ENCODE data around the gene SLC6A12. TPM values are rescaled to one million over a fixed set of nuclear protein-coding genes. Genes with fewer than 3 reads are reported as not detected.

SLC6A12 gene
- total RNA-seq, 8 experiments from 2014 or later = 0.11 to 8.1 (median 3.9) TPM

DNA sequence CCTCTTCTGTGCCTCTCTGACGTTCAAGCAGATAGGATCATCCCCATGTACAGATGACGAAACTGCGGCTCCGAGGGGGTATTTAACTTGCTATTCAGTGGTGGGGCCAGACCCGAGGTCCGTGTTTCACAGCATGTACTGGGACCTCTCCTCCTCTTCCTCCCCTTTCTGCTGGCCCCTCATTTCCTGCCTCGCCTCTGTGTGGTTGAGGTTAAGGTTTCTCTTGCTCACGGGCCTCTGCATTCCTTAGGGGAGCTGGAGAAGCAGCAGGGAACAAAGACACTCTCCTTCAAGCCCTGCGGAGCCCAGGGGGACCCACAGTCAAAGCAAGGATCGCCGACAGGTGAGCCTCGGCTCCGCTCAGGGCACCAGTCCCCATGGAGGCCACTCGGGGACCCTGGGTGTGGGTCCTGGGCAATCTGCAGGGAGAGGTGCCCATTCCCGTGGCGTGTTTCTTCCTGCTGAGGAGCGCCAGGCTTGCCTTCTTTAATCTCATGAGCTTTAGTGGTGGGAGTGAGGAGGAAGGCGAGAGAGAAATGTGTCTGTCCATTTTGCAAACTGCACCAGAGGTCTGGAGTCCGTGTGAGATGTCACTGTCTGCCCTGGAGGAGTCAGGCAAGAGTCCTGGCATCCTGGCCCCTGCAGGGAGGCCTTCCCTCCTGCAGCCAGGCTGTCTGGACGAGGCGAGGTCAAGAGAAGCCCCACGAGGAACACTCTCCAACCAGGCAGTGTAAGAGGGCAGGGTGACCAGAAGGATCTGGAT lies 45.0 kb downstream of the SLC6A12 start:
- H3K4me3 ChIP-seq = no peak overlapping the region
- ATAC-seq (replicated peaks in 6 of 8) = no peak
- in situ Hi-C loops (cut with MboI; ENCODE audit: low pct_unique_long_range_greater_than_20kb in 2 of 9, low sequenced_read_pairs in 9 of 9, unreplicated experiment in 9 of 9) = no loop called here
- 0 to 82% (median 70%) methylated on average over 1 to 11 of the region's 22 CpGs; no CpG with 5 or more reads in 5 of the 10 experiments for WGBS, 10 experiments
- H3K27ac ChIP-seq = no peak overlapping the region
- peaks cover 63 to 86% of the 10 kb centered on the region in 2 donors for H3K4me1 ChIP-seq (replicated peaks in 1 of 2)

- H3K27ac ChIP-seq = no peak overlapping the region
- 45 to 100% (median 81%) methylated on average over 1 to 11 of the region's 12 CpGs for WGBS, 10 experiments
- H3K4me1 ChIP-seq (replicated peaks in 1 of 2) = peaks cover 58 to 83% of the 10 kb centered on the region in 2 donors
- no peak overlapping the region for H3K4me3 ChIP-seq
- ATAC-seq (replicated peaks in 6 of 8) = no peak
- in situ Hi-C loops (cut with MboI; ENCODE audit: low pct_unique_long_range_greater_than_20kb in 2 of 9, low sequenced_read_pairs in 9 of 9, unreplicated experiment in 9 of 9) = no loop called here
Measured at GRCh38 chr12:167959-168600, 45.9 kb downstream of the SLC6A12 start.

- WGBS, 10 experiments = 58 to 95% (median 88%) methylated on average over 2 to 11 of the region's 11 CpGs; no CpG with 5 or more reads in 2 of the 10 experiments
- in situ Hi-C loops (cut with MboI; ENCODE audit: low pct_unique_long_range_greater_than_20kb in 2 of 9, low sequenced_read_pairs in 9 of 9, unreplicated experiment in 9 of 9) = no loop called here
- Histone ChIP-seq H3K4me3 (no peak overlapping the region), H3K27ac (no peak overlapping the region), H3K4me1 (replicated peaks in 1 of 2) (peaks cover 44 to 68% of the 10 kb centered on the region in 2 donors)
- no peak for ATAC-seq (replicated peaks in 6 of 8)
Measured at GRCh38 chr12:166425-167075, 47.4 kb downstream of the SLC6A12 start.

DNA sequence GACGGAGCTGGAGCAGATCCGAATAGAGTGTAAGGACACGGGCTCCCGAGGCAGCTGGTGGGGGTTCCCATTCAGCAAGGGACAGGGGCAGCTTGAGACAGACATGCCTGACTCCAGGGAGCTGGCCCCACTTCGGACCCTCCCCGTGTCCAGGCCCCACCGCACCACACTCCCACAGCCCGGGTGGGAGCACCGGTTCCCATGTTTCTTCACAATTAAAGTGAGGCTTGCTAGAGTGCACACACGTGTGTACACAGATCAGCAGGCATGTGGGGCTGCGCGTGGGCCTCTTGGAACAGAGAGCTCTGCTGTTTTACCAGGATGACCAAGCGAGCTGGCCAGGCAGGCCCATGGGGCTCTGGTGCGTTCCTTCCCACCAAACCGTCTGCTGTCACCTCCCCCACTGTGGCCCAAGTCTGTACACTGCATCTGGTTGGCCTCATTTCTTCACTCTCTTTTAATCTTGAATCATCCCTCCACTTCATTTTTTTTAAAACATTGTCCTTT lies 48.0 kb downstream of the SLC6A12 start:
- 57 to 100% (median 83%) methylated on average over 1 to 5 of the region's 15 CpGs; no CpG with 5 or more reads in 4 of the 10 experiments for WGBS, 10 experiments
- H3K4me3 ChIP-seq = no peak overlapping the region
- peaks cover 44 to 63% of the 10 kb centered on the region in 2 donors for H3K4me1 ChIP-seq (replicated peaks in 1 of 2)
- in situ Hi-C loops (cut with MboI; ENCODE audit: low pct_unique_long_range_greater_than_20kb in 2 of 9, low sequenced_read_pairs in 9 of 9, unreplicated experiment in 9 of 9) = no loop called here
- H3K27ac ChIP-seq = no peak overlapping the region
- no peak for ATAC-seq (replicated peaks in 6 of 8)

DNA sequence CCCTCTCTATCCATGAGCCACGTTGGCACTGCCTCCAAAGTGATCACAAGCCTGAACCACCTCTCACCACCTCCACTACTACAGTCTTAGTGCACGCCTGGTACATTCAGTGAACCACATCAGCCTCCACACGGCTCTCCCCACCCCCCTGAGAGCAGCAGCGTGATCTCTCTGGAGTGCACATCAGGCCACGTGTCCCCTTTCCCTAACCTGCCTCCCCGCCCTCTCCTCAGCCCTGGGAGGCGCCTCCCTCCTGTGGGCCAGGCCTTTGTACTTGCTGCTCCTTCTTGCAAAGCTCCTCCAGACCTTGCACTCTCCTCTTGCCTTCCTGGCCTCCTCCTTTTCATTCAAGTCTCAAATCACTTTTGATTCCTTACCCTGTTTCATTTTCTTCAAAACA lies 49.8 kb downstream of the SLC6A12 start:
- Histone ChIP-seq H3K4me3 (no peak overlapping the region), H3K27ac (no peak overlapping the region), H3K4me1 (replicated peaks in 1 of 2) (peaks cover 36 to 45% of the 10 kb centered on the region in 2 donors)
- WGBS, 10 experiments = 29 to 80% (median 70%) methylated on average over 1 to 5 of the region's 7 CpGs; no CpG with 5 or more reads in 4 of the 10 experiments
- ATAC-seq (replicated peaks in 6 of 8) = peak; percentile 75 to 97 (median 90)
- in situ Hi-C loops (cut with MboI; ENCODE audit: low pct_unique_long_range_greater_than_20kb in 2 of 9, low sequenced_read_pairs in 9 of 9, unreplicated experiment in 9 of 9) = no loop called here

GRCh38 chr12:163406-163986 lies 50.5 kb downstream of the SLC6A12 start:
- ATAC-seq (replicated peaks in 6 of 8) = peak in 6 of 8 experiments; percentile 12 to 71 (median 28)
- in situ Hi-C loops (cut with MboI; ENCODE audit: low pct_unique_long_range_greater_than_20kb in 2 of 9, low sequenced_read_pairs in 9 of 9, unreplicated experiment in 9 of 9) = no loop called here
- no peak overlapping the region for H3K27ac ChIP-seq
- no peak overlapping the region for H3K4me3 ChIP-seq
- WGBS, 10 experiments = 20 to 81% methylated on average over 1 to 3 of the region's 26 CpGs; no CpG with 5 or more reads in 8 of the 10 experiments
- H3K4me1 ChIP-seq (replicated peaks in 1 of 2) = peaks cover 36 to 43% of the 10 kb centered on the region in 2 donors

DNA sequence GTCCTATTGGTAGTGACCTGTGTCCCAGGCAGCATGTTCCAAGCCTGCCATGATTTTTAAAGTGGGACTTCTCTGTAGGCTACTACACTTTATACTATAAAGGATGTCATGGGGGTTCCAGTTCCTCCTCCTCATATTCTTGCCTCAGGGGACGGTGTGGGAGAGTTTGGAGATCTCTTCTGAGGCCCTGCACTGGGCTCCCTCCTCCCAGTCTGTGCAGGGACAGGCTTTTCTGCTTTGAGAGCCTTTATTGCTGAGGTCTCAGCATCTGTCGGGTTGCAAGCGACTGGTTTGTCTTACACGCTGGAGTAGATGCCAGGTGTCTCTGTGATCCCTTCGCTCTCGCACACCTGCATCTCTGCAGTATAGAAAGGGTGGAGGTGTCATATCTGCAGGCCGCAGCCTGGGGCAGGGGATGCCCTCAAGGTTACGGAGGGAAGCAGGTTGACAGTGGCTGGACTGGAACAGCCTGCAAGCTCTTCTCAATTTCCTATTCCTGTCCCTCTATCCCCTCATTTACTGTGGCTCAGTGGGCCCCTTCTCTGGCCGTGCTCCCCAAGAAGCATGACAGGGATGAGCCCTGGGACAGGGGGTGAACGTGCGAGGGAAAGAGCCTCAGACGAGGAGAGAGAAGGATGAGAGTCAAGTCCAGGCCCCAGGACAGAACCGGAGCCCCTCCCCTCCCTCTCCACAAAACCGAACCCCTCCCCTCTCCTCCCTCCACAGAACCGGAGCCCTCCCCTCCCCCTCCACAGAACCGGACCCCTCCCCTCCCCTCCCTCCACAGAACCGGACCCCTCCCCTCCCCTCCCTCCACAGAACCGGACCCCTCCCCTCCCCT lies 51.3 kb downstream of the SLC6A12 start:
- 0 to 80% (median 58%) methylated on average over 1 to 9 of the region's 18 CpGs; no CpG with 5 or more reads in 3 of the 10 experiments for WGBS, 10 experiments
- in situ Hi-C loops (cut with MboI; ENCODE audit: low pct_unique_long_range_greater_than_20kb in 2 of 9, low sequenced_read_pairs in 9 of 9, unreplicated experiment in 9 of 9) = no loop called here
- ATAC-seq (replicated peaks in 6 of 8) = peak in 1 of 8 experiments; percentile 16
- Histone ChIP-seq H3K27ac (no peak overlapping the region), H3K4me1 (replicated peaks in 1 of 2) (peaks cover 34 to 35% of the 10 kb centered on the region in 2 donors), H3K4me3 (no peak overlapping the region)

- WGBS, 10 experiments = 94 to 100% (median 96%) methylated on average over 2 to 4 of the region's 8 CpGs; no CpG with 5 or more reads in 7 of the 10 experiments
- Histone ChIP-seq H3K27ac (no peak overlapping the region), H3K4me1 (replicated peaks in 1 of 2) (peaks cover 26 to 28% of the 10 kb centered on the region in 2 donors), H3K4me3 (no peak overlapping the region)
- no peak for ATAC-seq (replicated peaks in 6 of 8)
- in situ Hi-C loops (cut with MboI; ENCODE audit: low pct_unique_long_range_greater_than_20kb in 2 of 9, low sequenced_read_pairs in 9 of 9, unreplicated experiment in 9 of 9) = no loop called here
Measured at GRCh38 chr12:161823-162222, 52.1 kb downstream of the SLC6A12 start.

GRCh38 chr12:160858-161257 lies 53.1 kb downstream of the SLC6A12 start:
- Histone ChIP-seq H3K27ac (no peak overlapping the region), H3K4me3 (no peak overlapping the region), H3K4me1 (replicated peaks in 1 of 2) (peaks cover 21 to 25% of the 10 kb centered on the region in 2 donors)
- ATAC-seq (replicated peaks in 6 of 8) = no peak
- in situ Hi-C loops (cut with MboI; ENCODE audit: low pct_unique_long_range_greater_than_20kb in 2 of 9, low sequenced_read_pairs in 9 of 9, unreplicated experiment in 9 of 9) = no loop called here
- WGBS, 10 experiments = 20 to 100% (median 77%) methylated on average over 1 to 9 of the region's 9 CpGs

GRCh38 chr12:159156-159782 lies 54.7 kb downstream of the SLC6A12 start:
- H3K4me1 ChIP-seq (replicated peaks in 1 of 2) = peaks cover 13 to 21% of the 10 kb centered on the region in 2 donors
- ATAC-seq (replicated peaks in 6 of 8) = no peak
- H3K4me3 ChIP-seq = no peak overlapping the region
- in situ Hi-C loops (cut with MboI; ENCODE audit: low pct_unique_long_range_greater_than_20kb in 2 of 9, low sequenced_read_pairs in 9 of 9, unreplicated experiment in 9 of 9) = no loop called here
- H3K27ac ChIP-seq = no peak overlapping the region
- 27 to 86% (median 59%) methylated on average over 1 to 5 of the region's 7 CpGs; no CpG with 5 or more reads in 2 of the 10 experiments for WGBS, 10 experiments

DNA sequence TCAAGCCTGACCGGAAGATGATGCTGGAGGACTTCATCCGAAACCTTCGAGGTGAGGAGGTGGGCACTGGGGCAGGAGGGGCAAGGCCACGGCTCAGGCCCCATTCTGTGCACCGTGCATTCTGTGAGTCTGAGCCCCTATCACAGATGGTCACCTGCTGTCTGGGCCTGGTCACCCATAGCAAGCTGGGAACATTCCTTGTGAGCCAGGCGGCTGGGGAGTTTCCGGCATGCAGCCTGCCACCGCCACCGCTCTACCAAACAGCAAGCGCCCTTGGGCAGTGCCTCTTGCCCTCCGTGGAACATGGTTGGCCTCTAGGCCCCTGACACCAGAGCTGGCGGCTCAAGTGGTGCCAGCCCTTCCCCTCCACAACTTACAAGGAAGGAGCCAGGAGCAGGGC lies 56.3 kb downstream of the SLC6A12 start:
- in situ Hi-C loops (cut with MboI; ENCODE audit: low pct_unique_long_range_greater_than_20kb in 2 of 9, low sequenced_read_pairs in 9 of 9, unreplicated experiment in 9 of 9) = no loop called here
- no peak overlapping the region for H3K27ac ChIP-seq
- no peak overlapping the region for H3K4me3 ChIP-seq
- WGBS, 10 experiments = 40 to 90% (median 61%) methylated on average over 1 to 12 of the region's 12 CpGs; no CpG with 5 or more reads in 4 of the 10 experiments
- H3K4me1 ChIP-seq (replicated peaks in 1 of 2) = peaks cover 9 to 19% of the 10 kb centered on the region in 2 donors
- no peak for ATAC-seq (replicated peaks in 6 of 8)

- Histone ChIP-seq H3K4me1 (replicated peaks in 1 of 2) (peaks cover 9 to 19% of the 10 kb centered on the region in 2 donors), H3K4me3 (no peak overlapping the region), H3K27ac (no peak overlapping the region)
- WGBS, 10 experiments = no CpG with 5 or more reads among the region's 13 CpGs
- ATAC-seq (replicated peaks in 6 of 8) = no peak
- in situ Hi-C loops (cut with MboI; ENCODE audit: low pct_unique_long_range_greater_than_20kb in 2 of 9, low sequenced_read_pairs in 9 of 9, unreplicated experiment in 9 of 9) = no loop called here
Measured at GRCh38 chr12:156945-157344, 57.0 kb downstream of the SLC6A12 start.

Measured in motor neuron (in vitro differentiated cells).